Measurements from ENCODE around the gene NFYC.

NFYC gene

GRCh38 chr1:40751802-40752201, 60.3 kb downstream of the NFYC start:
- Histone ChIP-seq H3K36me3 (ENCODE audit: insufficient read depth, low read length) (peaks cover 90% of the 10 kb centered on the region), H3K27ac (no peak overlapping the region), H3K4me3 (no peak overlapping the region), H3K9ac (ENCODE audit: insufficient read length) (no peak overlapping the region), H3K9me3 (ENCODE audit: low read depth, low read length) (no peaks in the 10 kb centered on the region)
- TF ChIP-seq FOXP2 (optimal IDR thresholded peaks at IDR 0.05; ENCODE audit: control extremely low read depth, extremely low read length, insufficient read depth) (no peak), EZH2 (IDR thresholded peaks at IDR 0.05) (no peak), POLR2AphosphoS5 (IDR thresholded peaks at IDR 0.05; ENCODE audit: borderline replicate concordance, low read depth, low read length) (no peak)
- DNase-seq (ENCODE audit: low read depth, low spot score), result no peak

GRCh38 chr1:40753142-40753882, 61.8 kb downstream of the NFYC start:
- no peaks in the 10 kb centered on the region for H3K9me3 ChIP-seq (ENCODE audit: low read depth, low read length)
- H3K4me3 ChIP-seq, result no peak overlapping the region
- peaks cover 94% of the 10 kb centered on the region for H3K36me3 ChIP-seq (ENCODE audit: insufficient read depth, low read length)
- H3K27ac ChIP-seq, result no peak overlapping the region
- no peak overlapping the region for H3K9ac ChIP-seq (ENCODE audit: insufficient read length)
- TF ChIP-seq EZH2 (IDR thresholded peaks at IDR 0.05) (no peak), POLR2AphosphoS5 (IDR thresholded peaks at IDR 0.05; ENCODE audit: borderline replicate concordance, low read depth, low read length) (no peak), FOXP2 (optimal IDR thresholded peaks at IDR 0.05; ENCODE audit: control extremely low read depth, extremely low read length, insufficient read depth) (no peak)
- DNase-seq (ENCODE audit: low read depth, low spot score), result no peak

GRCh38 chr1:40754201-40754600, 62.7 kb downstream of the NFYC start:
- Histone ChIP-seq H3K9ac (ENCODE audit: insufficient read length) (no peak overlapping the region), H3K36me3 (ENCODE audit: insufficient read depth, low read length) (peaks cover 94% of the 10 kb centered on the region), H3K9me3 (ENCODE audit: low read depth, low read length) (no peaks in the 10 kb centered on the region), H3K27ac (no peak overlapping the region), H3K4me3 (no peak overlapping the region)
- no peak for DNase-seq (ENCODE audit: low read depth, low spot score)
- TF ChIP-seq POLR2AphosphoS5 (IDR thresholded peaks at IDR 0.05; ENCODE audit: borderline replicate concordance, low read depth, low read length) (no peak), FOXP2 (optimal IDR thresholded peaks at IDR 0.05; ENCODE audit: control extremely low read depth, extremely low read length, insufficient read depth) (no peak), EZH2 (IDR thresholded peaks at IDR 0.05) (no peak)

- H3K4me3 ChIP-seq, result no peak overlapping the region
- H3K9me3 ChIP-seq (ENCODE audit: low read depth, low read length), result no peaks in the 10 kb centered on the region
- no peak overlapping the region for H3K27ac ChIP-seq
- TF ChIP-seq EZH2 (IDR thresholded peaks at IDR 0.05), result no peak
- no peak for TF ChIP-seq POLR2AphosphoS5 (IDR thresholded peaks at IDR 0.05; ENCODE audit: borderline replicate concordance, low read depth, low read length)
- no peak for TF ChIP-seq FOXP2 (optimal IDR thresholded peaks at IDR 0.05; ENCODE audit: control extremely low read depth, extremely low read length, insufficient read depth)
- no peak for DNase-seq (ENCODE audit: low read depth, low spot score)
- peaks cover 94% of the 10 kb centered on the region for H3K36me3 ChIP-seq (ENCODE audit: insufficient read depth, low read length)
- H3K9ac ChIP-seq (ENCODE audit: insufficient read length), result no peak overlapping the region
Observed at GRCh38 chr1:40755067-40755466, 63.6 kb downstream of the NFYC start.

GRCh38 chr1:40756523-40756922, 65.0 kb downstream of the NFYC start:
- Histone ChIP-seq H3K36me3 (ENCODE audit: insufficient read depth, low read length) (peaks cover 83% of the 10 kb centered on the region), H3K4me3 (no peak overlapping the region), H3K9ac (ENCODE audit: insufficient read length) (no peak overlapping the region), H3K27ac (no peak overlapping the region), H3K9me3 (ENCODE audit: low read depth, low read length) (no peaks in the 10 kb centered on the region)
- no peak for TF ChIP-seq POLR2AphosphoS5 (IDR thresholded peaks at IDR 0.05; ENCODE audit: borderline replicate concordance, low read depth, low read length)
- no peak for TF ChIP-seq EZH2 (IDR thresholded peaks at IDR 0.05)
- no peak for TF ChIP-seq FOXP2 (optimal IDR thresholded peaks at IDR 0.05; ENCODE audit: control extremely low read depth, extremely low read length, insufficient read depth)
- DNase-seq (ENCODE audit: low read depth, low spot score), result no peak

- H3K4me3 ChIP-seq, result no peak overlapping the region
- H3K9me3 ChIP-seq (ENCODE audit: low read depth, low read length), result no peaks in the 10 kb centered on the region
Observed at GRCh38 chr1:40757084-40757483, 65.6 kb downstream of the NFYC start.

GRCh38 chr1:40758004-40758403, 66.5 kb downstream of the NFYC start:
- TF ChIP-seq EZH2 (IDR thresholded peaks at IDR 0.05) (no peak), FOXP2 (optimal IDR thresholded peaks at IDR 0.05; ENCODE audit: control extremely low read depth, extremely low read length, insufficient read depth) (no peak), POLR2AphosphoS5 (IDR thresholded peaks at IDR 0.05; ENCODE audit: borderline replicate concordance, low read depth, low read length) (no peak)
- DNase-seq (ENCODE audit: low read depth, low spot score), result no peak
- Histone ChIP-seq H3K27ac (no peak overlapping the region), H3K9me3 (ENCODE audit: low read depth, low read length) (no peaks in the 10 kb centered on the region), H3K4me3 (no peak overlapping the region), H3K9ac (ENCODE audit: insufficient read length) (no peak overlapping the region), H3K36me3 (ENCODE audit: insufficient read depth, low read length) (peaks cover 74% of the 10 kb centered on the region)

More at GRCh38 chr1:40757084-40757483, 65.6 kb downstream of the NFYC start:
- Histone ChIP-seq H3K9ac (ENCODE audit: insufficient read length) (no peak overlapping the region), H3K36me3 (ENCODE audit: insufficient read depth, low read length) (peaks cover 82% of the 10 kb centered on the region), H3K27ac (no peak overlapping the region)
- TF ChIP-seq POLR2AphosphoS5 (IDR thresholded peaks at IDR 0.05; ENCODE audit: borderline replicate concordance, low read depth, low read length) (no peak), EZH2 (IDR thresholded peaks at IDR 0.05) (no peak), FOXP2 (optimal IDR thresholded peaks at IDR 0.05; ENCODE audit: control extremely low read depth, extremely low read length, insufficient read depth) (no peak)
- no peak for DNase-seq (ENCODE audit: low read depth, low spot score)

- DNase-seq (ENCODE audit: low read depth, low spot score), result no peak
- no peak for TF ChIP-seq POLR2AphosphoS5 (IDR thresholded peaks at IDR 0.05; ENCODE audit: borderline replicate concordance, low read depth, low read length)
- no peak for TF ChIP-seq EZH2 (IDR thresholded peaks at IDR 0.05)
- no peak for TF ChIP-seq FOXP2 (optimal IDR thresholded peaks at IDR 0.05; ENCODE audit: control extremely low read depth, extremely low read length, insufficient read depth)
- Histone ChIP-seq H3K9ac (ENCODE audit: insufficient read length) (no peak overlapping the region), H3K4me3 (no peak overlapping the region), H3K27ac (no peak overlapping the region), H3K9me3 (ENCODE audit: low read depth, low read length) (no peaks in the 10 kb centered on the region), H3K36me3 (ENCODE audit: insufficient read depth, low read length) (peaks cover 66% of the 10 kb centered on the region)
Observed at GRCh38 chr1:40758578-40759343, 67.3 kb downstream of the NFYC start.
